Natural killer cell (primary cell): ENCODE data around the gene COG1. TPM values are rescaled to one million over a fixed set of nuclear protein-coding genes. Genes with fewer than 3 reads are reported as not detected.
A peak's percentile ranks its signal among the peaks of the same experiment; 100 is the strongest.
"Not testable (repeated sequence)": the region's sequence is repeated elsewhere in the genome, so short reads cannot be mapped to it uniquely, and the experiment has no call there.

Experiments
- ATAC-seq, 3 donors: fragments of 150-1000 bp in 2 of 3; fragments of 200-7000 bp in 1 of 3; cut with Tn5 transposase; 1 replicate in 1 of 3; 2 replicates in 2 of 3; pipeline ENCODE4 v1.10.0; 2021; ENCODE audit warnings: mild to moderate bottlenecking in 2 of 3, moderate library complexity in 2 of 3
- DNase-seq, 2 donors: peaks; one replicate each; pipeline versions ENCODE4 v3.0.0 to v3.0.0-alpha.2; 2013 to 2021; ENCODE audit warnings: mixed read lengths in 1 of 2
- H3K27ac ChIP-seq: one replicate; pipeline ENCODE4 v1.5.1; 2013; ENCODE audit warnings: mild to moderate bottlenecking, low read length
- H3K27me3 ChIP-seq: one replicate; pipeline ENCODE4 v1.6.1; 2013; ENCODE audit warnings: low read length; ENCODE audit not compliant: control insufficient read depth, insufficient read depth
- H3K36me3 ChIP-seq: one replicate; pipeline ENCODE4 v1.6.1; 2013; ENCODE audit warnings: low read length; ENCODE audit not compliant: control insufficient read depth, insufficient read depth
- H3K4me1 ChIP-seq: one replicate; pipeline ENCODE4 v1.6.1; 2013; ENCODE audit warnings: low read length; ENCODE audit not compliant: control insufficient read depth, insufficient read depth
- H3K4me3 ChIP-seq: one replicate; pipeline ENCODE4 v1.5.1; 2013; ENCODE audit warnings: low read length
- H3K9me3 ChIP-seq: one replicate; pipeline ENCODE4 v1.6.1; 2013; ENCODE audit warnings: low read length; ENCODE audit not compliant: control insufficient read depth, insufficient read depth
- H3K27ac Mint-ChIP-seq, 2 donors: one replicate each; pipeline ENCODE4 v1.8.0; 2022; ENCODE audit warnings: mild to moderate bottlenecking in 2 of 2, mixed read lengths in 2 of 2, moderate library complexity in 1 of 2
- H3K27me3 Mint-ChIP-seq, 2 donors: one replicate each; pipeline ENCODE4 v1.8.0; 2022; ENCODE audit warnings: low read depth in 2 of 2, mixed read lengths in 2 of 2
- H3K36me3 Mint-ChIP-seq: one replicate; pipeline ENCODE4 v1.8.0; 2022; ENCODE audit warnings: mixed read lengths
- H3K4me1 Mint-ChIP-seq, 2 donors: one replicate each; pipeline ENCODE4 v1.8.0; 2022; ENCODE audit warnings: mixed read lengths in 2 of 2
- H3K4me3 Mint-ChIP-seq: one replicate; pipeline ENCODE4 v1.8.0; 2022; ENCODE audit warnings: mild to moderate bottlenecking, moderate library complexity, mixed read lengths
- H3K9me3 Mint-ChIP-seq, 2 donors: one replicate each; pipeline ENCODE4 v1.8.0; 2022; ENCODE audit warnings: mixed read lengths in 2 of 2
- WGBS: methylation state at CpG from one replicate; pipeline ENCODE4 v1.1.7; 2013; ENCODE audit warnings: missing lambda C conversion rate; ENCODE audit not compliant: insufficient coverage; 5-methylcytosine and 5-hydroxymethylcytosine counted together
- intact Hi-C: fragments of 100-400 bp; cut with micrococcal nuclease; formaldehyde crosslinking; loops from one replicate; pipeline ENCODE4 v1.14.2; 2022
- total RNA-seq, 4 donors: library from RNA; stranded (reverse); fragments of 120-200 nt in 1 of 4; gene quantifications; one replicate each; pipeline versions ENCODE4 v1.2.3 to v1.2.4, GENCODE V29; 2013 to 2022
- TF ChIP-seq, protein P1 (sequence below): fragments of 200-600 bp; IDR thresholded peaks from one replicate; pipeline ENCODE4 v1.8.0; 2022; ENCODE audit warnings: antibody characterized with exemption

The COG1 gene
- total RNA-seq, 3 donors from 2014 or later (not counting 1 experiment from before 2014, with no cell fraction given) = 64.1 to 73.2 (median 68.3) TPM

DNA sequence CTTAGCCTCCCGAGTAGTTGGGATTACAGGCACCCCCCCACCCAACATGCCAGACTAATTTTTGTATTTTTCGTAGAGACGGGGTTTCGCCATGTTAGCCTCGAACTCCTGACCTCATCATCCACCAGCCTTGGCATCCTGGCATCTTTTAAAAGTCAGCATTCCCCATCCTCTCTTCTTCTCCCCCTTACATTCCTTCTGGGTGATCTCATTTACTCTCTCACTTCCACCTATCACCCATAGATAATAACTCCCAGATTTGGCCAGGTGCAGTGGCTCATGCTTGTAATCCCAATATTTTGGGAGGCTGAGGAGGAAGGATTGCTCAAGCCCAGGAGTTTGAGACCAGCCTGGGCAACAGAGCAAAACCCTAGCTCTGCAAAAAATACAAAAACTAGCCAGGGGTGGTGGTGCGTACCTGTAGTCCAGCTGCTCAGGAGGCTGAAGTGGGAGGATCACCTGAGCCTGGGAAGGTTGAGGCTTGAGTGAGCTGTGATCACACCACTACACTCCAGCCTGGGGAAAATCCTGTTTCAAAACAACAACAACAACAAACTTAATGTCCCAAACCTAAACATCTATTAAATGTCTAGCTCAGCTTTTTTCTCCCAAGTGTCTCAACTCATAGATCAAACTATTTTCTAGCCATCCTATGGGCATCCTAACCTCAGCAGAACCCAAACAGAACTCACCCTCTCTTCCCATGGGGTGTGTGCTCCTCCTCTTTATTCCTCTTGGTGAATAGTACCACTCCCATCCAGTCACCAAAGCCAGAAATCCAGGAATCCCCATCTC is 44.1 kb upstream of the COG1 start:
- H3K9me3 Mint-ChIP-seq = peaks cover 6 to 8% of the 10 kb centered on the region in 2 donors
- no peak for ATAC-seq

DNA sequence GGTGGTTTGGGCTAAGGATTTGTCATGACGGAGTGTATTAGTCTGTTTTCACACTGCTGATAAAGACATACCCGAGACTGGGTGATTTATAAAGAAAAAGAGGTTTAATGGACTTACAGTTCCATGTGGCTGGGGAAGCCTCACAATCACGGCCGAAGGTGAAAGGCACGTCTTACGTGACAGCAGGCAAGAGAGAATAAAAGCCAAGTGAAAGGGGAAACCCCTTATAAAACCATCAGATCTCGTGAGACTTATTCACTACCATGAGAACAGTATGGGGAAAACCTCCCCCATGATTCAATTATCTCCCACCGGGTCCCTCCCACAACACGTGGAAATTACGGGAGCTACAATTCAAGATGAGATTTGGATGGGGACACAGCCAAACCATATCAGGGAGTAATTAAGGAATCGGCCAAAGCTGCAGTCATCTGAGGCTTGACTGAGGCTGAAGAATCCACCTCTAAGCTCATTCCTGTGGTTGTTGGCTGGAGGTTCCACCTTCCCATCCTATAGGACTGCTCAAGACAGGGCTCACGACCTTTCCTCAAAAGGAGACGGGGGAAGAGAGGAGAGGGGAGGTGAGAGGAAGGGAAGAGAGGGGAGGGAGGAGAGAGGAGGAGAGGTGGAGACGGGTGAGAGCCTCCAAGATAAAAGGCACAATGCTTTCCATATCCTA is 42.1 kb upstream of the COG1 start:
- intact Hi-C loops, H3K36me3 Mint-ChIP-seq, H3K27me3 ChIP-seq, ATAC-seq, H3K4me1 Mint-ChIP-seq, H3K4me3 Mint-ChIP-seq, H3K4me1 ChIP-seq, H3K27ac ChIP-seq, H3K9me3 Mint-ChIP-seq, H3K27ac Mint-ChIP-seq, DNase-seq, H3K27me3 Mint-ChIP-seq, H3K36me3 ChIP-seq, H3K9me3 ChIP-seq, H3K4me3 ChIP-seq: not testable (repeated sequence)
- WGBS = 80% methylated on average over 10 of the region's 14 CpGs

More for the DNA sequence above, 44.1 kb upstream of the COG1 start:
- no peak for DNase-seq
- Histone ChIP-seq H3K4me1 (no peaks in the 10 kb centered on the region), H3K27me3 (no peaks in the 10 kb centered on the region), H3K9me3 (peaks cover 8% of the 10 kb centered on the region), H3K27ac (no peak overlapping the region), H3K36me3 (no peaks in the 10 kb centered on the region), H3K4me3 (no peak overlapping the region)
- peaks cover 0 to 7% of the 10 kb centered on the region in 2 donors for H3K27me3 Mint-ChIP-seq
- H3K4me1 Mint-ChIP-seq = peaks cover 0 to 8% of the 10 kb centered on the region in 2 donors
- H3K27ac Mint-ChIP-seq = peak overlapping the region; percentile 51 to 59
- TF ChIP-seq, protein P1, sequence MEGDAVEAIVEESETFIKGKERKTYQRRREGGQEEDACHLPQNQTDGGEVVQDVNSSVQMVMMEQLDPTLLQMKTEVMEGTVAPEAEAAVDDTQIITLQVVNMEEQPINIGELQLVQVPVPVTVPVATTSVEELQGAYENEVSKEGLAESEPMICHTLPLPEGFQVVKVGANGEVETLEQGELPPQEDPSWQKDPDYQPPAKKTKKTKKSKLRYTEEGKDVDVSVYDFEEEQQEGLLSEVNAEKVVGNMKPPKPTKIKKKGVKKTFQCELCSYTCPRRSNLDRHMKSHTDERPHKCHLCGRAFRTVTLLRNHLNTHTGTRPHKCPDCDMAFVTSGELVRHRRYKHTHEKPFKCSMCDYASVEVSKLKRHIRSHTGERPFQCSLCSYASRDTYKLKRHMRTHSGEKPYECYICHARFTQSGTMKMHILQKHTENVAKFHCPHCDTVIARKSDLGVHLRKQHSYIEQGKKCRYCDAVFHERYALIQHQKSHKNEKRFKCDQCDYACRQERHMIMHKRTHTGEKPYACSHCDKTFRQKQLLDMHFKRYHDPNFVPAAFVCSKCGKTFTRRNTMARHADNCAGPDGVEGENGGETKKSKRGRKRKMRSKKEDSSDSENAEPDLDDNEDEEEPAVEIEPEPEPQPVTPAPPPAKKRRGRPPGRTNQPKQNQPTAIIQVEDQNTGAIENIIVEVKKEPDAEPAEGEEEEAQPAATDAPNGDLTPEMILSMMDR = no peak
- peak overlapping the region; percentile 84 for H3K4me3 Mint-ChIP-seq
- intact Hi-C loops = no loop called here
- WGBS = 75% methylated on average over 6 of the region's 6 CpGs
- H3K36me3 Mint-ChIP-seq = peaks cover 9% of the 10 kb centered on the region

DNA sequence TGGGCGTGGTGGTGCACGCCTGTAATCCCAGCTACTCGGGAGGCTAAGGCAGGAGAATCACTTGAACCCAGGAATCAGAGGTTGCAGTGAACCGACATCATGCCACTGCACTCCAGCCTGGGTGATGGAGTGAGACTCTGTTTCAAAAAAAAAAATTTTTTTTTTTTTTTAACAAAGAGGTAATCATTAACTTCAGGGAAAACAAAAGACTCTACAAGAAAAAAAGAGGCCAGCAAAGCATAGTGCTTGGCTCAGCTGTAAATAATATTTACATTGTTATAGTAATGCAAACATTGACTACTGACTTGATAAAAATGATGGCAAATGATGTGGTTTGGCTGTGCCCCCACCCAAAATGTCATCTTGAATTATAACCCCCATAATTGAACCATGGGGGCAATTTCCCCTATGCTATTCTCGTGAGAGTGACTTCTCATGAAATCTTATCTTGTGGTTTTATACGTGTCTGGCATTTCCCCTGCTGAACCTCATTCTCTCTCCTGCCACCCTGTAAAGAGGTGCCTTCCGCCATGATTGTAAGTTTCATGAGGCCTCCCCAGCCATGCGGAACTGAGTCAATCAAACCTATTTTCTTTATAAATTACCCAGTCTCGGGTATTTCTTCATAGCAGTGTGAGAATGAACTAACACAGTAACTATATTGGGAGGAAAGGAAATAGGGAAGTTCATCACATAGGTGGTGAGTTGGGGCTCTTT is 40.8 kb upstream of the COG1 start:
- H3K4me1 ChIP-seq = peaks cover 3% of the 10 kb centered on the region
- WGBS = 66% methylated on average over 7 of the region's 9 CpGs

More for the DNA sequence above, 40.8 kb upstream of the COG1 start:
- Histone ChIP-seq H3K27me3 (no peaks in the 10 kb centered on the region), H3K36me3 (no peaks in the 10 kb centered on the region), H3K27ac (no peak overlapping the region), H3K4me3 (no peak overlapping the region), H3K9me3 (no peaks in the 10 kb centered on the region)
- no peak overlapping the region for H3K4me3 Mint-ChIP-seq
- no peak overlapping the region for H3K27ac Mint-ChIP-seq
- no peaks in the 10 kb centered on the region for H3K9me3 Mint-ChIP-seq
- intact Hi-C loops = no loop called here
- peaks cover 0 to 16% of the 10 kb centered on the region in 2 donors for H3K27me3 Mint-ChIP-seq
- DNase-seq (peak in 1 of 2 donors; percentile 23), ATAC-seq (peak in 1 of 3 donors; percentile 45)
- H3K4me1 Mint-ChIP-seq = peaks cover 0 to 11% of the 10 kb centered on the region in 2 donors
- TF ChIP-seq, protein P1 = no peak
- H3K36me3 Mint-ChIP-seq = no peaks in the 10 kb centered on the region
